Neural progenitor cell (in vitro differentiated cells): Measurements from ENCODE around the gene SOX10.

Experiments
- EZH2 ChIP-seq: fragments of 200-600 bp; sonication (generic); IDR thresholded peaks from 2 replicates; pipeline ENCODE4 v1.6.1; 2017; ENCODE audit warnings: antibody characterized with exemption, mild to moderate bottlenecking, moderate library complexity
- TF ChIP-seq, protein P1 (sequence below): fragments of 200-600 bp; sonication (generic); IDR thresholded peaks from 2 replicates; pipeline ENCODE4 v1.5.1; 2017; ENCODE audit warnings: antibody characterized with exemption, mild to moderate bottlenecking

DNA sequence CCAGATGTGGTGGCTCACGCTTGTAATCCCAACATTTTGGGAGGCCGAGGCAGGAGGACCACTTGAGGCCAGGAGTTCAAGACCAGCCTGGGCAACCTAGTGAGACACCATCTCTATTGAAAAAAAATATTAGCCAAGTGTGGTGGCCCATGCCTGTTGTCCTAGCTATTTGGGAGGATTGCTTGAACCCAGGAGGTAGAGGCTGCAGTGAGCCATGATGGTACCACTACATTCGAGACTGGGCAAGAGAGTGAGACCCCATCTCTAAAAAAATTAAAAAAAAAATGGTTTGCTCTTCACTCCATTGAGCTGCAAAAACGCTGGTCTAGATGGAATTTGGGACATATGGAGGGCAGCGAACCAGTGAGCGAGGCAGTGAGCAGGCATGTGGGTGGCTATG is 21.6 kb upstream of the SOX10 start:
- TF ChIP-seq, protein P1, sequence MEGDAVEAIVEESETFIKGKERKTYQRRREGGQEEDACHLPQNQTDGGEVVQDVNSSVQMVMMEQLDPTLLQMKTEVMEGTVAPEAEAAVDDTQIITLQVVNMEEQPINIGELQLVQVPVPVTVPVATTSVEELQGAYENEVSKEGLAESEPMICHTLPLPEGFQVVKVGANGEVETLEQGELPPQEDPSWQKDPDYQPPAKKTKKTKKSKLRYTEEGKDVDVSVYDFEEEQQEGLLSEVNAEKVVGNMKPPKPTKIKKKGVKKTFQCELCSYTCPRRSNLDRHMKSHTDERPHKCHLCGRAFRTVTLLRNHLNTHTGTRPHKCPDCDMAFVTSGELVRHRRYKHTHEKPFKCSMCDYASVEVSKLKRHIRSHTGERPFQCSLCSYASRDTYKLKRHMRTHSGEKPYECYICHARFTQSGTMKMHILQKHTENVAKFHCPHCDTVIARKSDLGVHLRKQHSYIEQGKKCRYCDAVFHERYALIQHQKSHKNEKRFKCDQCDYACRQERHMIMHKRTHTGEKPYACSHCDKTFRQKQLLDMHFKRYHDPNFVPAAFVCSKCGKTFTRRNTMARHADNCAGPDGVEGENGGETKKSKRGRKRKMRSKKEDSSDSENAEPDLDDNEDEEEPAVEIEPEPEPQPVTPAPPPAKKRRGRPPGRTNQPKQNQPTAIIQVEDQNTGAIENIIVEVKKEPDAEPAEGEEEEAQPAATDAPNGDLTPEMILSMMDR, result no peak
- no peak for TF ChIP-seq EZH2
